HG03469 (cell line): Measurements from ENCODE around the gene TMEM255B.

ENCODE experiments used
- ATAC-seq: cut with Tn5 transposase; IDR thresholded peaks from one replicate; pipeline ENCODE4 v1.9.1; 2021; ENCODE audit warnings: mild to moderate bottlenecking, moderate library complexity, moderate number of reproducible peaks; ENCODE audit not compliant: unreplicated experiment

TMEM255B gene

GRCh38 chr13:113765564-113765910 is 6.5 kb downstream of the TMEM255B start:
- no peak for ATAC-seq

- ATAC-seq, result no peak
Observed at GRCh38 chr13:113766035-113766800, 7.2 kb downstream of the TMEM255B start.

GRCh38 chr13:113767366-113767765 is 8.3 kb downstream of the TMEM255B start:
- no peak for ATAC-seq

GRCh38 chr13:113768018-113768905 is 9.2 kb downstream of the TMEM255B start:
- ATAC-seq, result no peak

GRCh38 chr13:113769106-113769505 is 10.1 kb downstream of the TMEM255B start:
- ATAC-seq, result no peak

GRCh38 chr13:113769881-113770280 is 10.9 kb downstream of the TMEM255B start:
- no peak for ATAC-seq

- no peak for ATAC-seq
Observed at GRCh38 chr13:113770441-113770840, 11.4 kb downstream of the TMEM255B start.

- no peak for ATAC-seq
Observed at GRCh38 chr13:113770937-113771336, 11.9 kb downstream of the TMEM255B start.

GRCh38 chr13:113771709-113772331 is 12.8 kb downstream of the TMEM255B start:
- ATAC-seq, result no peak

GRCh38 chr13:113774177-113775107 is 15.4 kb downstream of the TMEM255B start:
- ATAC-seq, result no peak

GRCh38 chr13:113775451-113776145 is 16.6 kb downstream of the TMEM255B start:
- ATAC-seq, result no peak

GRCh38 chr13:113776231-113777125 is 17.5 kb downstream of the TMEM255B start:
- ATAC-seq, result no peak

GRCh38 chr13:113777311-113778260 is 18.6 kb downstream of the TMEM255B start:
- no peak for ATAC-seq

GRCh38 chr13:113781571-113781970 is 22.5 kb downstream of the TMEM255B start:
- ATAC-seq, result no peak

GRCh38 chr13:113782472-113782871 is 23.4 kb downstream of the TMEM255B start:
- no peak for ATAC-seq

GRCh38 chr13:113783200-113783881 is 24.3 kb downstream of the TMEM255B start:
- no peak for ATAC-seq

GRCh38 chr13:113783966-113784644 is 25.1 kb downstream of the TMEM255B start:
- no peak for ATAC-seq
